Ishikawa (cell line): ENCODE results near the gene ULK4.

ENCODE experiments used
- CEBPB ChIP-seq: IDR thresholded peaks from 2 replicates; pipeline ENCODE4 v1.6.1; 2012
- CREB1 ChIP-seq: IDR thresholded peaks from 2 replicates; pipeline ENCODE4 v1.6.1; 2012; ENCODE audit warnings: low read depth
- EP300 ChIP-seq: IDR thresholded peaks from 2 replicates; pipeline ENCODE4 v1.6.1; 2012; ENCODE audit warnings: borderline replicate concordance
- FOXM1 ChIP-seq: IDR thresholded peaks from 2 replicates; pipeline ENCODE4 v1.6.1; 2012; ENCODE audit warnings: low read depth, borderline replicate concordance
- MAX ChIP-seq: IDR thresholded peaks from 2 replicates; pipeline ENCODE4 v1.6.1; 2012
- NFIC ChIP-seq: IDR thresholded peaks from 2 replicates; pipeline ENCODE4 v1.6.1; 2012
- REST ChIP-seq: IDR thresholded peaks from 2 replicates; pipeline ENCODE4 v1.6.1; 2012; ENCODE audit warnings: low read depth, mild to moderate bottlenecking
- TAF1 ChIP-seq: IDR thresholded peaks from 2 replicates; pipeline ENCODE4 v1.6.1; 2012; ENCODE audit warnings: low read depth, mild to moderate bottlenecking
- TCF12 ChIP-seq: IDR thresholded peaks from 2 replicates; pipeline ENCODE4 v1.6.1; 2012; ENCODE audit warnings: low read depth
- USF1 ChIP-seq: IDR thresholded peaks from 2 replicates; pipeline ENCODE4 v1.6.1; 2012
- YY1 ChIP-seq: IDR thresholded peaks from 2 replicates; pipeline ENCODE4 v1.6.1; 2012; ENCODE audit warnings: low read depth

- no peak for TF ChIP-seq YY1
- no peak for TF ChIP-seq TAF1
- TF ChIP-seq CEBPB: no peak
- no peak for TF ChIP-seq EP300
- no peak for TF ChIP-seq REST
- no peak for TF ChIP-seq NFIC
- no peak for TF ChIP-seq FOXM1
- TF ChIP-seq CREB1: no peak
- no peak for TF ChIP-seq MAX
- TF ChIP-seq USF1: no peak
- TF ChIP-seq TCF12: no peak
Measured at GRCh38 chr3:41441568-41441967, 520.3 kb downstream of the ULK4 start.
